IMR-90 (cell line): ENCODE measurements around the gene PRKCE. TPM values are rescaled to one million over a fixed set of nuclear protein-coding genes. Genes with fewer than 3 reads are reported as not detected.

ENCODE experiments used
- ATAC-seq: fragments of 200-7000 bp; cut with Tn5 transposase; 2 replicates; pipeline ENCODE4 v1.9.1; 2020; ENCODE audit warnings: low read depth, mild to moderate bottlenecking, moderate library complexity
- BruUV-seq: library from RNA; stranded (reverse); fragments of 400-500 nt; replicated peaks from 2 replicates; lab custom pipeline; 2021; lab: Mats Ljungman, UMichigan
- CTCF ChIA-PET: fragments of 300-600 bp; formaldehyde crosslinking; extraction: SDS; loops from one replicate; lab custom pipeline; 2021; ENCODE audit warnings: antibody characterized with exemption; lab: Yijun Ruan, JAX
- POLR2A ChIA-PET: fragments of 300-600 bp; sonication (Branson Sonifier 250); formaldehyde crosslinking; loops from one replicate; lab custom pipeline; 2022; ENCODE audit warnings: antibody characterized with exemption; ENCODE audit not compliant: unreplicated experiment; lab: Charles Lee
- DNase-seq: peaks from one replicate; pipeline ENCODE4 v3.0.0; 2013
- H2AFZ ChIP-seq: replicated peaks from 2 replicates; pipeline ENCODE3; 2013; ENCODE audit warnings: low read length, mild to moderate bottlenecking; ENCODE audit not compliant: poor library complexity
- H2AK5ac ChIP-seq: 2 replicates; pipeline ENCODE4 v1.6.1; 2013; ENCODE audit warnings: low read depth, low read length, inconsistent platforms
- H2AK9ac ChIP-seq: replicated peaks from 2 replicates; pipeline ENCODE3; 2013; ENCODE audit warnings: mild to moderate bottlenecking, low read depth, low read length, moderate library complexity; ENCODE audit not compliant: poor library complexity
- H2BK120ac ChIP-seq: 2 replicates; pipeline ENCODE4 v1.6.1; 2013; ENCODE audit warnings: low read depth, low read length, inconsistent platforms
- H2BK15ac ChIP-seq: 3 replicates; pipeline ENCODE4 v1.6.1; 2013; ENCODE audit warnings: low read depth, low read length, inconsistent platforms
- H2BK20ac ChIP-seq: 2 replicates; pipeline ENCODE4 v1.6.1; 2013; ENCODE audit warnings: low read depth, mild to moderate bottlenecking, inconsistent platforms, low read length, moderate library complexity
- H2BK5ac ChIP-seq: 2 replicates; pipeline ENCODE4 v1.6.1; 2013; ENCODE audit warnings: mild to moderate bottlenecking, low read depth, low read length, inconsistent platforms; ENCODE audit not compliant: poor library complexity, severe bottlenecking
- H3K14ac ChIP-seq: replicated peaks from 2 replicates; pipeline ENCODE4 v1.6.1; 2013; ENCODE audit warnings: low read depth, low read length, inconsistent platforms
- H3K18ac ChIP-seq: 2 replicates; pipeline ENCODE4 v1.6.1; 2013; ENCODE audit warnings: low read depth, low read length, control low read depth
- H3K23ac ChIP-seq: 2 replicates; pipeline ENCODE4 v1.6.1; 2013; ENCODE audit warnings: low read depth, low read length, inconsistent platforms
- H3K27ac ChIP-seq: 2 replicates; pipeline ENCODE4 v1.5.1; 2013; ENCODE audit warnings: mild to moderate bottlenecking, control low read depth, low read length; ENCODE audit not compliant: insufficient read depth
- H3K27me3 ChIP-seq: 2 replicates; pipeline ENCODE4 v1.6.1; 2013; ENCODE audit warnings: low read length; ENCODE audit not compliant: control insufficient read depth, insufficient read depth
- H3K36me3 ChIP-seq: 2 replicates; pipeline ENCODE4 v1.6.1; 2013; ENCODE audit warnings: low read length, mixed read lengths; ENCODE audit not compliant: control insufficient read depth, insufficient read depth
- H3K4ac ChIP-seq: 2 replicates; pipeline ENCODE4 v1.6.1; 2013; ENCODE audit warnings: low read depth, low read length, inconsistent platforms
- H3K4me1 ChIP-seq: 2 replicates; pipeline ENCODE4 v1.6.1; 2013; ENCODE audit warnings: low read length, mixed read lengths; ENCODE audit not compliant: control insufficient read depth, insufficient read depth
- H3K4me2 ChIP-seq: 2 replicates; pipeline ENCODE4 v1.6.1; 2013; ENCODE audit warnings: low read depth, mild to moderate bottlenecking, control low read depth, low read length, moderate library complexity
- H3K4me3 ChIP-seq: 2 replicates; pipeline ENCODE4 v1.5.1; 2013; ENCODE audit warnings: low read depth, mild to moderate bottlenecking, control low read depth, low read length, moderate library complexity; ENCODE audit not compliant: insufficient read depth
- H3K56ac ChIP-seq: 2 replicates; pipeline ENCODE4 v1.6.1; 2013; ENCODE audit warnings: low read length, inconsistent platforms; ENCODE audit not compliant: insufficient read depth; ENCODE audit errors: extremely low read depth
- H3K79me1 ChIP-seq, 2 experiments: 2 replicates each; pipeline ENCODE4 v1.6.1; 2013; ENCODE audit warnings: low read length in 2 of 2, inconsistent platforms in 1 of 2, low read depth in 1 of 2
- H3K9ac ChIP-seq: 2 replicates; pipeline ENCODE4 v1.6.1; 2013; ENCODE audit warnings: low read depth, low read length, control low read depth
- H3K9me1 ChIP-seq: 2 replicates; pipeline ENCODE4 v1.6.1; 2013; ENCODE audit warnings: low read length, inconsistent platforms; ENCODE audit not compliant: insufficient read depth
- H3K9me3 ChIP-seq: 2 replicates; pipeline ENCODE4 v1.6.1; 2013; ENCODE audit warnings: low read length; ENCODE audit not compliant: control insufficient read depth, insufficient read depth
- H4K20me1 ChIP-seq: 2 replicates; pipeline ENCODE4 v1.6.1; 2013; ENCODE audit warnings: low read length, inconsistent platforms; ENCODE audit not compliant: insufficient read depth
- H4K5ac ChIP-seq: 2 replicates; pipeline ENCODE4 v1.6.1; 2013; ENCODE audit warnings: mild to moderate bottlenecking, low read depth, low read length, control low read depth
- H4K8ac ChIP-seq, 2 experiments: 2 replicates each; pipeline ENCODE4 v1.6.1; 2013; ENCODE audit warnings: low read depth in 2 of 2, low read length in 2 of 2, control low read depth in 1 of 2, inconsistent platforms in 1 of 2
- H4K91ac ChIP-seq: 2 replicates; pipeline ENCODE4 v1.6.1; 2013; ENCODE audit warnings: low read depth, low read length, inconsistent platforms; ENCODE audit not compliant: insufficient read depth
- BHLHE40 ChIP-seq: fragments of 150-350 bp; IDR thresholded peaks from 2 replicates; pipeline ENCODE4 v1.6.1; 2016; ENCODE audit warnings: mild to moderate bottlenecking, low read depth, low read length
- CEBPB ChIP-seq: IDR thresholded peaks from 2 replicates; pipeline ENCODE4 v1.6.1; 2012; ENCODE audit warnings: low read depth, low read length, improper control_type of control experiment
- CHD1 ChIP-seq: IDR thresholded peaks from 2 replicates; pipeline ENCODE4 v1.6.1; 2012; ENCODE audit warnings: low read depth, low read length, improper control_type of control experiment
- CTCF ChIP-seq: conservative IDR thresholded peaks from 2 replicates; pipeline ENCODE4 v1.5.1; 2012; ENCODE audit warnings: mild to moderate bottlenecking, low read depth, low read length, improper control_type of control experiment
- ELK1 ChIP-seq: fragments of 150-350 bp; IDR thresholded peaks from 2 replicates; pipeline ENCODE4 v1.6.1; 2016; ENCODE audit warnings: low read depth, mild to moderate bottlenecking, low read length, moderate library complexity, borderline replicate concordance
- FOS ChIP-seq: fragments of 150-350 bp; IDR thresholded peaks from 2 replicates; pipeline ENCODE4 v1.6.1; 2016; ENCODE audit warnings: low read depth, low read length
- MAFK ChIP-seq: IDR thresholded peaks from 2 replicates; pipeline ENCODE4 v1.6.1; 2012; ENCODE audit warnings: low read depth, low read length, improper control_type of control experiment
- MAZ ChIP-seq: IDR thresholded peaks from 2 replicates; pipeline ENCODE4 v1.6.1; 2012; ENCODE audit warnings: low read depth, mild to moderate bottlenecking, low read length, improper control_type of control experiment, moderate library complexity, borderline replicate concordance
- MXI1 ChIP-seq: IDR thresholded peaks from 2 replicates; pipeline ENCODE4 v1.6.1; 2012; ENCODE audit warnings: low read depth, mild to moderate bottlenecking, low read length, moderate library complexity, borderline replicate concordance
- NFE2L2 ChIP-seq: fragments of 150-350 bp; IDR thresholded peaks from 2 replicates; pipeline ENCODE4 v1.6.1; 2016; ENCODE audit warnings: low read depth, mild to moderate bottlenecking, low read length
- POLR2A ChIP-seq: IDR thresholded peaks from 2 replicates; pipeline ENCODE4 v1.6.1; 2012; ENCODE audit warnings: mild to moderate bottlenecking, low read depth, low read length
- RAD21 ChIP-seq: IDR thresholded peaks from 2 replicates; pipeline ENCODE4 v1.6.1; 2012; ENCODE audit warnings: low read length, improper control_type of control experiment
- RCOR1 ChIP-seq: IDR thresholded peaks from 2 replicates; pipeline ENCODE4 v1.6.1; 2012; ENCODE audit warnings: mild to moderate bottlenecking, low read length, improper control_type of control experiment; ENCODE audit not compliant: insufficient replicate concordance
- RFX5 ChIP-seq: IDR thresholded peaks from 2 replicates; pipeline ENCODE4 v1.8.0; 2012; ENCODE audit warnings: low read depth, mild to moderate bottlenecking, low read length, moderate library complexity
- SMC3 ChIP-seq: fragments of 150-350 bp; IDR thresholded peaks from 2 replicates; pipeline ENCODE4 v1.6.1; 2016; ENCODE audit warnings: low read depth, mild to moderate bottlenecking, antibody characterized with exemption, low read length, moderate library complexity
- USF2 ChIP-seq: fragments of 150-350 bp; IDR thresholded peaks from 2 replicates; pipeline ENCODE4 v1.6.1; 2017; ENCODE audit warnings: mild to moderate bottlenecking, antibody characterized with exemption, low read length, low read depth
- WGBS, 2 experiments: methylation state at CpG; one replicate each; pipeline versions ENCODE4 v1.1.5 to v1.1.7; 2013; ENCODE audit warnings: missing lambda C conversion rate in 2 of 2; ENCODE audit not compliant: insufficient read length in 1 of 2; ENCODE audit errors: extremely low coverage in 2 of 2; 5-methylcytosine and 5-hydroxymethylcytosine counted together
- dilution Hi-C: fragments of 300-500 bp; cut with HindIII; formaldehyde crosslinking; loops from one replicate; pipeline ENCODE4 v1.14.3; 2018; ENCODE audit warnings: low sequenced_read_pairs; ENCODE audit not compliant: unreplicated experiment
- in situ Hi-C: fragments of 300-500 bp; cut with MboI; formaldehyde crosslinking; loops from 3 replicates; pipeline ENCODE4 v1.14.3; 2019; ENCODE audit warnings: low sequenced_read_pairs, inconsistent platforms, mixed read lengths
- intact Hi-C: fragments of 100-400 bp; cut with micrococcal nuclease; formaldehyde crosslinking; loops from 2 replicates; pipeline ENCODE4 v1.10.0; 2022
- polyA plus RNA-seq, 3 experiments: library from polyadenylated mRNA; depleted of rRNA; stranded (reverse); fragments of >200 nt; gene quantifications; 2 replicates each; pipeline ENCODE4 v1.2.3, GENCODE V29; 2012; ENCODE audit warnings: low replicate concordance in 1 of 3
- total RNA-seq: library from RNA; depleted of rRNA; stranded (reverse); fragments of >200 nt; gene quantifications from 2 replicates; pipeline ENCODE4 v1.2.3, GENCODE V29; 2012

Gene PRKCE
- total and polyA plus RNA-seq, 2 of the 4 experiments (the other 2 are of a cell fraction), result 8.1 to 32.4 TPM

- dilution Hi-C loops (no loop called here), in situ Hi-C loops (no loop called here), intact Hi-C loops (no loop called here)
- H3K18ac ChIP-seq, result no peak overlapping the region
- no peak overlapping the region for H2AFZ ChIP-seq
- H4K91ac ChIP-seq, result no peak overlapping the region
- H4K8ac ChIP-seq, result no peak overlapping the region
- no peak overlapping the region; the same call in 1 of the 2 replicates for H2AK5ac ChIP-seq
- no peak overlapping the region for H4K5ac ChIP-seq
- H2BK5ac ChIP-seq, result no peak overlapping the region
- no peaks in the 10 kb centered on the region for H3K9me3 ChIP-seq
- TF ChIP-seq CEBPB (no peak), FOS (no peak), NFE2L2 (no peak), ELK1 (no peak), SMC3 (no peak), MAFK (no peak), POLR2A (no peak), CHD1 (no peak), MAZ (no peak), RFX5 (no peak), RCOR1 (no peak), CTCF (no peak), BHLHE40 (no peak), RAD21 (no peak), MXI1 (no peak), USF2 (no peak)
- CTCF ChIA-PET, result no interaction called here
- H3K4me1 ChIP-seq, result peaks cover 5% of the 10 kb centered on the region
- peaks cover 0 to 7% of the 10 kb centered on the region in 2 experiments; a peak in 1 of 4 replicates for H3K79me1 ChIP-seq
- H3K14ac ChIP-seq, result no peak overlapping the region
- no peak for ATAC-seq
- 0 out of 2 replicates have a peak, but pooled peaks cover 9% of the 10 kb centered on the region for H3K9me1 ChIP-seq
- no peak overlapping the region for H3K56ac ChIP-seq
- H4K20me1 ChIP-seq, result no peaks in the 10 kb centered on the region
- H3K4me3 ChIP-seq, result no peak overlapping the region
- no peak for DNase-seq
- POLR2A ChIA-PET, result no interaction called here
- no peak overlapping the region for H3K27ac ChIP-seq
- H3K9ac ChIP-seq, result no peak overlapping the region
- H3K23ac ChIP-seq, result no peak overlapping the region
- no peaks in the 10 kb centered on the region for H3K36me3 ChIP-seq
- BruUV-seq, result no TSS peak
- 91% methylated on average over 6 of the region's 8 CpGs; no CpG with 5 or more reads in 1 of the 2 experiments for WGBS, 2 experiments
- no peak overlapping the region for H3K4me2 ChIP-seq
- H2AK9ac ChIP-seq, result no peak overlapping the region
- no peak overlapping the region for H2BK120ac ChIP-seq
- H3K27me3 ChIP-seq, result no peaks in the 10 kb centered on the region
- no peak overlapping the region for H2BK15ac ChIP-seq
- no peak overlapping the region for H2BK20ac ChIP-seq
- no peak overlapping the region for H3K4ac ChIP-seq
These were observed 481.5 kb downstream of the PRKCE start for GRCh38 chr2:46132996-46133395.
